Astrocyte of the spinal cord (primary cell): ENCODE measurements around the gene HSD17B13.
A peak's percentile ranks its signal among the peaks of the same experiment; 100 is the strongest.
"Not testable (repeated sequence)": the region's sequence is repeated elsewhere in the genome, so short reads cannot be mapped to it uniquely, and the experiment has no call there.

Source experiments
- DNase-seq: peaks from one replicate; pipeline ENCODE4 v3.0.0; 2011; ENCODE audit warnings: low read depth, low spot score
- H3K4me3 ChIP-seq: 2 replicates; pipeline ENCODE4 v1.5.1; 2011; ENCODE audit warnings: low read depth, mild to moderate bottlenecking, low read length, moderate library complexity
- in situ Hi-C: cut with HindIII; loops from 2 replicates; pipeline ENCODE4 v1.10.0; 2017; ENCODE audit warnings: low sequenced_read_pairs
- TF ChIP-seq, protein P1 (sequence below): IDR thresholded peaks from 2 replicates; pipeline ENCODE4 v1.5.1; 2012; ENCODE audit warnings: low read depth, mild to moderate bottlenecking, low read length, inconsistent platforms

The HSD17B13 gene

DNA sequence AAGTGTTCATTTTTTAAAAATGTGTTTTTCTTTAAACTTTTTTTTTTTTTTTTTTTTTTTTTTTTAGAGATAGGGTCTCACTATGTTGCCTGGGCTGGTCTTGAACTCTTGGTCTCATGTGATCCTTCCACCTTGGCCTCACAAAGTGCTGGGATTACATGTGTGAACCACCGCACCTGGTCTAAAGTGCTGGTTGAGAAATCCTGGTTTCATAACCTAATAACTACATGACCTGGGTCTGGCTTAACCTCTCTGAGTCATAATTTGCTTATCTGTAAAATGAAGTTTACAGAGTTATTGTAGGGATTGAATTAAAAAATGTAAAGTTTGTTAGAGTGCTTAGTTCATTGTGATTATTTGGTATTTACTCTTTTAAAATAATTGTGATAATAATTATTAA is 5.2 kb downstream of the HSD17B13 start:
- TF ChIP-seq, protein P1, sequence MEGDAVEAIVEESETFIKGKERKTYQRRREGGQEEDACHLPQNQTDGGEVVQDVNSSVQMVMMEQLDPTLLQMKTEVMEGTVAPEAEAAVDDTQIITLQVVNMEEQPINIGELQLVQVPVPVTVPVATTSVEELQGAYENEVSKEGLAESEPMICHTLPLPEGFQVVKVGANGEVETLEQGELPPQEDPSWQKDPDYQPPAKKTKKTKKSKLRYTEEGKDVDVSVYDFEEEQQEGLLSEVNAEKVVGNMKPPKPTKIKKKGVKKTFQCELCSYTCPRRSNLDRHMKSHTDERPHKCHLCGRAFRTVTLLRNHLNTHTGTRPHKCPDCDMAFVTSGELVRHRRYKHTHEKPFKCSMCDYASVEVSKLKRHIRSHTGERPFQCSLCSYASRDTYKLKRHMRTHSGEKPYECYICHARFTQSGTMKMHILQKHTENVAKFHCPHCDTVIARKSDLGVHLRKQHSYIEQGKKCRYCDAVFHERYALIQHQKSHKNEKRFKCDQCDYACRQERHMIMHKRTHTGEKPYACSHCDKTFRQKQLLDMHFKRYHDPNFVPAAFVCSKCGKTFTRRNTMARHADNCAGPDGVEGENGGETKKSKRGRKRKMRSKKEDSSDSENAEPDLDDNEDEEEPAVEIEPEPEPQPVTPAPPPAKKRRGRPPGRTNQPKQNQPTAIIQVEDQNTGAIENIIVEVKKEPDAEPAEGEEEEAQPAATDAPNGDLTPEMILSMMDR: no peak
- in situ Hi-C loops: no loop called here
- no peak for DNase-seq
- no peak overlapping the region for H3K4me3 ChIP-seq

DNA sequence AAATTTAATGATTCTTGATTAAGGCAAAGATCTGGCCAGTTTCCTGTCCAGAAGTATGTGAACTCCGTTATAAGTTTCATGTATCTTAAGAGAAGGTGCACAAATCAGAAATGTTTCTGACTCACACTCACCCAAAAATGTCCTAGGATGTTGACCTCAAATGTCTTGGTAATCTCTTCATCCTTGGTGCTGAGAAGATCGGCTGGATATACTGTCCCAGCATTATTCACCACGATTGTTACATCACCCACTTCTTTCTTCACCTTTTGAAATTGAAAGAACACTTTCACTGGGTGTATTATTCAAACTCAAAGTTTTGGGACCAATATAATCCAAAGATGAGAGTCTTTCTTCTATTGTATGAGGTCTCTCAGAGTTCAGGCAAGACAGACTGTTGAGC is 5.7 kb downstream of the HSD17B13 start:
- in situ Hi-C loops: no loop called here
- no peak overlapping the region for H3K4me3 ChIP-seq
- TF ChIP-seq, protein P1: no peak
- no peak for DNase-seq

DNA sequence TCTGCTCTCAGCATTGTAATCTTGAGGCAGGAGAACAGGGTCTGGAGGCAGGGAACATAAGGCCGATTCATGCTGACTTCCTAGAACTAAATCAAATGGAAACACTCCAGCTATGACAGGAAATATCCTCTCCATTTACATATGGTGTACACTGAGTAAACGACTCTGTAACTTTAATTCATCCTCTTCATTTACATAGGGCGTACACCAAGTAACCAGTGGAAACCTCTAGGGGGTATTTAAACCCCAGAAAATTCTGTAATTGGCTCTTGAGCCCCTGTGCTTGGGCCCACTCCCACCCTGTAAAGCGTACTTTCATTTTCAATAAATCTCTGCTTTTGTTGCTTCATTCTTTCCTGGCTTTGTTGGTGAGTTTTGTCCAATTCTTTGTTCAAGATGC is 7.7 kb downstream of the HSD17B13 start:
- DNase-seq, H3K4me3 ChIP-seq, in situ Hi-C loops: not testable (repeated sequence)

DNA sequence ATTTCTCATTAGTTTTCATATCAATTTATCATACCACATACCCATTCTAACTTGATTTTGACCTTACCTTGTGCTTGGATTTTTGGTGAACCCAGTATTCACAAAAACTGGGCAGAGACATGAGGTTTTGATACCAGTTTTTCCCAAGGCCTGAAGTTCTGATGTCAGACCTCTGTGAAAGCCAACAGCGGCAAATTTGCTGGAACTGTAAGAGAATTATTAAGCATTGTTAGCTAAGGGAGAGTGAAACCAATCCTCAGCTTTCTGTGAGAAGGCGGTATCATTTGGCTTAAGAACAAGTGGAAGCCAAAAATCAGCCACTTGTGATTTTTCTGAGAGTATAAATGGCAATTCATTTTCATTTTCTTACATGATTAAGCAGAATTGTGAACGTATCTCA is 8.9 kb downstream of the HSD17B13 start:
- in situ Hi-C loops: no loop called here
- TF ChIP-seq, protein P1: no peak
- H3K4me3 ChIP-seq: no peak overlapping the region
- no peak for DNase-seq

DNA sequence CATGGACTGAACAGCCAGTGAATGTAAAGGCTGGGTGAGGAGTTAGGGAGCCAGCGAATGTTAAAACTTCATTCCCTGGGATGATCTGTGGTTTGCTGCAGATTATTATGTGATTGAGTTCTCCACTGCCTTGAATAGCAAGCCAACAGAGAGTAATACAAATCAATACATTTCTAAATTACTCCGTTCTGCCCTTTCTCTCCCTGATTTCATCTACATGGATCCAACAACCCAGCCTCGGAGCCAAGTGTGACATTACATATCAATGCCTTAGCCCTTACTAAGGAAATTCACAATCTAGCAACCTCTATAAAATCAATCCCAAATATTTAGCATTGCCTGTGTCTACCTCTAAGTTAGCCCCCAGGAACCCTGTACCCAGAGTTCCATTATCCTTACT is 11.0 kb downstream of the HSD17B13 start:
- TF ChIP-seq, protein P1: no peak
- no peak overlapping the region for H3K4me3 ChIP-seq
- in situ Hi-C loops: no loop called here
- no peak for DNase-seq

DNA sequence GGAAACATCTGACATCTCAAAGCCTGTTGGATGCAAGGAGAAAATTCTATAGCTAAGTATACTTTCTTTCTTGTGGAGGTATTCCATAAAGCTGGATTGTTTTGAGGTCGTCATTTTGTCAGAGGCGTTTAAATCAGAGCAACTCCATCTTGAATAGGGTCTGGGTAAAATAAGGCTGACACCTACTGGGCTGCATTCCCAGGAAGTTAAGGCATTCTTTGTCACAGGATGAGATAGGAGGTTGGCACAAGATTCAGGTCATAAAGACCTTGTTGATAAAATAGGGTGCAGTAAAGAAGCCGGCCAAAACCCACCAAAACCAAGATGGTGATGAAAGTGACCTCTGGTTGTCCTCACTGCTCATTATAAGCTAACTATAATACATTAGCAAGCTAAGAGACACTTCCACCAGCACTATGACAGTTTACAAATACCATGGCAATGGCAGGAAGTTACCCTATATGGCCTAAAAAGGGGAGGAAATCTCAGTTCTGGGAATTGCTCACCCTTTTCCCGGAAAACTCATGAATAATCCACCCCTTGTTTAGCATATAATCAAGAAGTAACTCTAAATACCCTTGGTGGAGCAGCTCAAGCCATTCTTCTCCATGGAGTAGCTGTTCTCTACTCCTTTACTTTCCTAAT is 11.9 kb downstream of the HSD17B13 start:
- no peak overlapping the region for H3K4me3 ChIP-seq
- DNase-seq: no peak
- in situ Hi-C loops: no loop called here
- TF ChIP-seq, protein P1: no peak

DNA sequence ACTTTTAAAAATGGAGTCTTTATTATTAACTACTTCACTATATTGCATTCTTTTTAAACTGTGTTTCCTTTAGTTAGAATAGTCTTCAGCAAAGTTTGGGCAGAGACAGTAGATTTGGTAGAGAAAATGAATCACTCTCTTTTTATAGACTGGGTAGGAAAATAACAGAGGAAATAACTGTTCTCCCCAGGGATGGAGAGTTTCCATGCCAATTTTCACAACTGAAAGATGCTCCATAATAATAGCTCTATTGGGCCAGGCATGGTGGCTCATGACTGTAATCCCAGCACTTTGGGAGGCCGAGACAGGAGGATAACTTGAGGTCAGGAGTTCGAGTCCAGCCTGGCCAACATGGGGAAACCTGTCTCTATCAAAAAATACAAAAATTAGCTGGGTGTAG is 13.1 kb downstream of the HSD17B13 start:
- TF ChIP-seq, protein P1: no peak
- DNase-seq: peak; percentile 31
- no peak overlapping the region for H3K4me3 ChIP-seq
- in situ Hi-C loops: no loop called here
